CD14-positive monocyte (primary cell): ENCODE results near the gene EPHA6. TPM values are rescaled to one million over a fixed set of nuclear protein-coding genes. Genes with fewer than 3 reads are reported as not detected.
"Not testable (repeated sequence)": the region's sequence is repeated elsewhere in the genome, so short reads cannot be mapped to it uniquely, and the experiment has no call there.

Source experiments
- DNase-seq, 3 donors: peaks; one replicate each; pipeline ENCODE4 v3.0.0-alpha.2; 2011 to 2022
- H2AFZ ChIP-seq: 2 replicates; pipeline ENCODE4 v1.6.0; 2012; ENCODE audit warnings: mild to moderate bottlenecking, low read depth, low read length, inconsistent platforms; ENCODE audit not compliant: insufficient read depth, poor library complexity, severe bottlenecking
- H3K27ac ChIP-seq, 2 donors: 1 replicate in 1 of 2; 2 replicates in 1 of 2; pipeline ENCODE4 v1.5.1; 2012 to 2013; ENCODE audit warnings: low read length in 2 of 2, control low read depth in 1 of 2, inconsistent platforms in 1 of 2, low read depth in 1 of 2, mild to moderate bottlenecking in 1 of 2
- H3K27me3 ChIP-seq, 2 donors: one replicate each; pipeline versions ENCODE4 v1.6.0 to v1.6.1; 2011 to 2013; ENCODE audit warnings: low read length in 2 of 2; ENCODE audit not compliant: control insufficient read depth in 2 of 2, insufficient read depth in 2 of 2
- H3K36me3 ChIP-seq, 2 donors: replicated peaks in 1 of 2; 1 replicate in 1 of 2; 2 replicates in 1 of 2; pipeline versions ENCODE4 v1.5.1 to v1.6.1; 2012 to 2013; ENCODE audit warnings: low read length in 2 of 2, control low read depth in 1 of 2, inconsistent platforms in 1 of 2, mild to moderate bottlenecking in 1 of 2; ENCODE audit not compliant: insufficient read depth in 2 of 2, control insufficient read depth in 1 of 2
- H3K4me1 ChIP-seq, 2 donors: 1 replicate in 1 of 2; 2 replicates in 1 of 2; pipeline versions ENCODE4 v1.5.1 to v1.6.1; 2012 to 2013; ENCODE audit warnings: low read length in 2 of 2, control low read depth in 1 of 2, inconsistent platforms in 1 of 2, mild to moderate bottlenecking in 1 of 2, moderate library complexity in 1 of 2; ENCODE audit not compliant: insufficient read depth in 2 of 2, control insufficient read depth in 1 of 2
- H3K4me2 ChIP-seq: replicated peaks from 2 replicates; pipeline ENCODE3; 2012; ENCODE audit warnings: low read length, moderate library complexity, mild to moderate bottlenecking; ENCODE audit not compliant: poor library complexity, severe bottlenecking; ENCODE audit errors: extremely low read depth
- H3K4me3 ChIP-seq, 3 experiments: fragments of 200-600 bp in 1 of 3; sonication (generic) in 1 of 3; replicated peaks in 1 of 3; 1 replicate in 2 of 3; 2 replicates in 1 of 3; pipeline ENCODE4 v1.5.1; 2011 to 2013; ENCODE audit warnings: low read length in 3 of 3, mild to moderate bottlenecking in 3 of 3, control low read depth in 2 of 3, low read depth in 2 of 3, inconsistent platforms in 1 of 3, moderate library complexity in 1 of 3
- H3K79me2 ChIP-seq: 2 replicates; pipeline ENCODE4 v1.6.0; 2012; ENCODE audit warnings: mild to moderate bottlenecking, control low read depth, inconsistent platforms, low read length, moderate library complexity; ENCODE audit not compliant: insufficient read depth
- H3K9ac ChIP-seq: 2 replicates; pipeline ENCODE4 v1.6.0; 2017; ENCODE audit warnings: low read length, mild to moderate bottlenecking; ENCODE audit not compliant: insufficient read depth, poor library complexity, severe bottlenecking
- H3K9me3 ChIP-seq, 2 donors: replicated peaks in 1 of 2; 1 replicate in 1 of 2; 2 replicates in 1 of 2; pipeline versions ENCODE4 v1.5.1 to v1.6.1; 2012 to 2013; ENCODE audit warnings: low read length in 2 of 2, control low read depth in 1 of 2; ENCODE audit not compliant: control insufficient read depth in 1 of 2, insufficient read depth in 1 of 2
- H4K20me1 ChIP-seq: 2 replicates; pipeline ENCODE4 v1.6.0; 2012; ENCODE audit warnings: mild to moderate bottlenecking, low read length, control low read depth, moderate library complexity; ENCODE audit not compliant: insufficient read depth
- H3K27ac Mint-ChIP-seq, 7 donors: one replicate each; pipeline ENCODE4 v1.8.0; 2020; ENCODE audit warnings: mild to moderate bottlenecking in 7 of 7, mixed read lengths in 7 of 7, moderate library complexity in 6 of 7, inconsistent platforms in 2 of 7
- H3K27me3 Mint-ChIP-seq, 3 donors: one replicate each; pipeline ENCODE4 v1.8.0; 2021 to 2022; ENCODE audit warnings: low read depth in 3 of 3, mild to moderate bottlenecking in 3 of 3, mixed read lengths in 3 of 3, moderate library complexity in 3 of 3, inconsistent platforms in 1 of 3
- H3K36me3 Mint-ChIP-seq, 2 donors: one replicate each; pipeline ENCODE4 v1.8.0; 2020; ENCODE audit warnings: mixed read lengths in 2 of 2, inconsistent platforms in 1 of 2, mild to moderate bottlenecking in 1 of 2
- H3K4me1 Mint-ChIP-seq: one replicate; pipeline ENCODE4 v1.8.0; 2020; ENCODE audit warnings: mild to moderate bottlenecking, mixed read lengths
- H3K4me3 Mint-ChIP-seq, 2 donors: one replicate each; pipeline ENCODE4 v1.8.0; 2020; ENCODE audit warnings: mild to moderate bottlenecking in 2 of 2, mixed read lengths in 2 of 2, moderate library complexity in 1 of 2
- H3K9me3 Mint-ChIP-seq, 7 donors: one replicate each; pipeline ENCODE4 v1.8.0; 2020 to 2022; ENCODE audit warnings: mixed read lengths in 7 of 7, mild to moderate bottlenecking in 6 of 7, moderate library complexity in 6 of 7, inconsistent platforms in 2 of 7
- CTCF ChIP-seq: fragments of 200-600 bp; IDR thresholded peaks from one replicate; pipeline ENCODE4 v1.8.0; 2022; ENCODE audit warnings: antibody characterized with exemption, mild to moderate bottlenecking
- WGBS: methylation state at CpG from one replicate; pipeline ENCODE4 v1.1.5; 2013; ENCODE audit warnings: missing lambda C conversion rate; ENCODE audit not compliant: insufficient coverage; 5-methylcytosine and 5-hydroxymethylcytosine counted together
- intact Hi-C, 2 donors: fragments of 100-400 bp; cut with micrococcal nuclease; formaldehyde crosslinking; loops; one replicate each; pipeline versions ENCODE4 v1.15.0 to v1.15.1; 2023
- polyA plus RNA-seq, 3 donors: library from polyadenylated mRNA; depleted of rRNA in 1 of 3; unstranded in 2 of 3; stranded (reverse) in 1 of 3; fragments of 300-500 nt in 2 of 3; fragments of >200 nt in 1 of 3; fragmentation: Illumina TruSeq in 2 of 3; gene quantifications; 1 replicate in 2 of 3; 2 replicates in 1 of 3; pipeline ENCODE4 v1.2.3, GENCODE V29; 2012 to 2021

The EPHA6 gene
- polyA plus RNA-seq, 3 donors: not detected

- Mint-ChIP-seq H3K4me1 (no peaks in the 10 kb centered on the region), H3K4me3 (no peak overlapping the region), H3K27me3 (no peaks in the 10 kb centered on the region), H3K9me3 (peaks cover 0 to 2% (median 0%) of the 10 kb centered on the region in 7 donors), H3K27ac (no peak overlapping the region), H3K36me3 (no peaks in the 10 kb centered on the region)
- no CpG with 5 or more reads among the region's 2 CpGs for WGBS
- H4K20me1 ChIP-seq: no peaks in the 10 kb centered on the region
- intact Hi-C loops: no loop called here
- no peak overlapping the region for H3K9ac ChIP-seq
- H3K27me3 ChIP-seq: no peaks in the 10 kb centered on the region
- H3K4me3 ChIP-seq: no peak overlapping the region
- no peak overlapping the region for H2AFZ ChIP-seq
- H3K4me2 ChIP-seq: no peak overlapping the region
- H3K79me2 ChIP-seq: no peaks in the 10 kb centered on the region
- no peaks in the 10 kb centered on the region for H3K9me3 ChIP-seq
- no peak overlapping the region for H3K27ac ChIP-seq
- TF ChIP-seq CTCF: no peak
- no peak for DNase-seq
- no peaks in the 10 kb centered on the region for H3K36me3 ChIP-seq
- no peaks in the 10 kb centered on the region for H3K4me1 ChIP-seq
These were observed 656.1 kb downstream of the EPHA6 start for GRCh38 chr3:97470481-97470880.

GRCh38 chr3:97479740-97480139, 665.3 kb downstream of the EPHA6 start:
- DNase-seq: no peak
- Mint-ChIP-seq H3K27ac (no peak overlapping the region), H3K9me3 (peaks cover 2 to 16% (median 6%) of the 10 kb centered on the region in 7 donors), H3K27me3 (peaks cover 0 to 3% (median 0%) of the 10 kb centered on the region in 3 donors), H3K4me3 (no peak overlapping the region), H3K36me3 (no peaks in the 10 kb centered on the region), H3K4me1 (no peaks in the 10 kb centered on the region)
- Histone ChIP-seq H3K9ac (no peak overlapping the region), H3K4me1 (no peaks in the 10 kb centered on the region), H3K79me2 (no peaks in the 10 kb centered on the region), H3K9me3 (peaks cover 3 to 11% of the 10 kb centered on the region in 2 donors), H3K27ac (no peak overlapping the region), H3K4me2 (no peak overlapping the region), H4K20me1 (no peaks in the 10 kb centered on the region), H3K36me3 (no peaks in the 10 kb centered on the region), H3K27me3 (no peaks in the 10 kb centered on the region), H2AFZ (no peak overlapping the region), H3K4me3 (no peak overlapping the region)
- no peak for TF ChIP-seq CTCF
- intact Hi-C loops: no loop called here

GRCh38 chr3:97480696-97481289, 666.4 kb downstream of the EPHA6 start:
- H3K4me3 Mint-ChIP-seq, H3K4me1 Mint-ChIP-seq, H3K4me3 ChIP-seq, H4K20me1 ChIP-seq, H3K4me2 ChIP-seq, H2AFZ ChIP-seq, H3K36me3 Mint-ChIP-seq, H3K4me1 ChIP-seq, H3K27me3 Mint-ChIP-seq, H3K79me2 ChIP-seq, DNase-seq, H3K27ac ChIP-seq, intact Hi-C loops, H3K27ac Mint-ChIP-seq, H3K9ac ChIP-seq, H3K36me3 ChIP-seq, H3K27me3 ChIP-seq: not testable (repeated sequence)
- H3K9me3 ChIP-seq: peaks cover 3 to 11% of the 10 kb centered on the region in 2 donors
- H3K9me3 Mint-ChIP-seq: peaks cover 2 to 16% (median 6%) of the 10 kb centered on the region in 7 donors
- WGBS: no CpG with 5 or more reads among the region's 29 CpGs
